ENCODE results near the gene TLL2. TPM values are rescaled to one million over a fixed set of nuclear protein-coding genes. Genes with fewer than 3 reads are reported as not detected.

The TLL2 gene
- total and polyA plus RNA-seq, 3 donors from 2014 or later, result 0.39 to 0.68 (median 0.67) TPM

GRCh38 chr10:96402417-96403305 is 111.1 kb downstream of the TLL2 start:
- no peaks in the 10 kb centered on the region for H3K9me3 ChIP-seq
- no peak overlapping the region for H3K4me3 ChIP-seq
- intact Hi-C loops (cut with DNase I; ENCODE audit: low total_unique reads), result no loop called here
- H3K4me1 ChIP-seq, result no peaks in the 10 kb centered on the region
- H3K36me3 ChIP-seq (ENCODE audit: low read depth, missing control alignments), result no peaks in the 10 kb centered on the region
- H3K27ac ChIP-seq, result no peak overlapping the region
- no peaks in the 10 kb centered on the region for H3K27me3 ChIP-seq
- WGBS, 2 donors, result 89% methylated on average over 14 to 16 of the region's 16 CpGs
- no peak for DNase-seq
- no peak for TF ChIP-seq POLR2A (IDR thresholded peaks at IDR 0.05)
- TF ChIP-seq, protein P1, sequence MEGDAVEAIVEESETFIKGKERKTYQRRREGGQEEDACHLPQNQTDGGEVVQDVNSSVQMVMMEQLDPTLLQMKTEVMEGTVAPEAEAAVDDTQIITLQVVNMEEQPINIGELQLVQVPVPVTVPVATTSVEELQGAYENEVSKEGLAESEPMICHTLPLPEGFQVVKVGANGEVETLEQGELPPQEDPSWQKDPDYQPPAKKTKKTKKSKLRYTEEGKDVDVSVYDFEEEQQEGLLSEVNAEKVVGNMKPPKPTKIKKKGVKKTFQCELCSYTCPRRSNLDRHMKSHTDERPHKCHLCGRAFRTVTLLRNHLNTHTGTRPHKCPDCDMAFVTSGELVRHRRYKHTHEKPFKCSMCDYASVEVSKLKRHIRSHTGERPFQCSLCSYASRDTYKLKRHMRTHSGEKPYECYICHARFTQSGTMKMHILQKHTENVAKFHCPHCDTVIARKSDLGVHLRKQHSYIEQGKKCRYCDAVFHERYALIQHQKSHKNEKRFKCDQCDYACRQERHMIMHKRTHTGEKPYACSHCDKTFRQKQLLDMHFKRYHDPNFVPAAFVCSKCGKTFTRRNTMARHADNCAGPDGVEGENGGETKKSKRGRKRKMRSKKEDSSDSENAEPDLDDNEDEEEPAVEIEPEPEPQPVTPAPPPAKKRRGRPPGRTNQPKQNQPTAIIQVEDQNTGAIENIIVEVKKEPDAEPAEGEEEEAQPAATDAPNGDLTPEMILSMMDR (IDR thresholded peaks at IDR 0.05), result no peak

DNA sequence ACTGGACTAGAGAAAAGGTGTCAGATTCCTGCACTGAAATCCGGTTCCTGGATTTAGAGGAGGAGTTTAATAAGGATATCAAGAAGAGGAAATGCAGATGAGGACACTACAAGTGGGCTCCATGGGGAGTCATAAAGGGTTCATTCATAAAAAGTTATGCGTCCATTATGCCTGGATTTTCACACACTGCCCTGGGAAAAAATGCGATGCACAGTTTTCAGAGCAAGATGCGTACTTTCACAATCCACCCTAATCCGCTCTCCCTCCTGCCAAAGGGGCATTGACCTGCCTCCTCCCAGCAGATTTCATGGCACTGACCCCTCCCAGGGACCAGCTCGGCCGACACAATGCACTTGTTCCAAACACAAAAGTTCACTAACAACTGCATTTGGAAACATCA is 112.7 kb downstream of the TLL2 start:
- TF ChIP-seq, protein P1 (IDR thresholded peaks at IDR 0.05), result no peak
- no peak for TF ChIP-seq POLR2A (IDR thresholded peaks at IDR 0.05)
- no peak overlapping the region for H3K27ac ChIP-seq
- H3K36me3 ChIP-seq (ENCODE audit: low read depth, missing control alignments), result no peaks in the 10 kb centered on the region
- 78 to 80% methylated on average over 7 of the region's 7 CpGs for WGBS, 2 donors
- no peak for DNase-seq
- H3K4me1 ChIP-seq, result no peaks in the 10 kb centered on the region
- intact Hi-C loops (cut with DNase I; ENCODE audit: low total_unique reads), result no loop called here
- H3K9me3 ChIP-seq, result no peaks in the 10 kb centered on the region
- no peaks in the 10 kb centered on the region for H3K27me3 ChIP-seq
- no peak overlapping the region for H3K4me3 ChIP-seq

DNA sequence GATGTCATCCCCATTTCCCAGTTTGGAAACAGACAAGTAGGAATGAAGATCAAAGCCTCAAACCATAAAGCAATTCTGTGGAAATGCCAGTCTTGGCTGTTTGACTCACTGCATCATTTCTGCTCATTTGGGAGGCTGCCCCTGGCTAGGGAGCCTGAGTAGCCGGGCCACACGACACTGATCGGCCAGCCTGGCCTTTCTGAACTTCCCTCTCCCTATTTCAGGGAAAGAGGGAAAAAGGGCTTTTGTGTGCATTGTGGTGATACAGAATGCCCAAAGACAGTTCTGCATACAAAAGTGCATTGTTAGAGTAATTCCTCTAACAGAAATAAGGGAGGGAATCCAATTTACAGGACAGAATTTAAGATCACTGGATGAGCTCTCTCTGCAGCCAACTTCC is 113.3 kb downstream of the TLL2 start:
- Histone ChIP-seq H3K27me3 (no peaks in the 10 kb centered on the region), H3K4me1 (no peaks in the 10 kb centered on the region), H3K4me3 (no peak overlapping the region), H3K27ac (no peak overlapping the region), H3K9me3 (no peaks in the 10 kb centered on the region), H3K36me3 (ENCODE audit: low read depth, missing control alignments) (no peaks in the 10 kb centered on the region)
- DNase-seq, result no peak
- 73 to 76% methylated on average over 3 of the region's 3 CpGs for WGBS, 2 donors
- intact Hi-C loops (cut with DNase I; ENCODE audit: low total_unique reads), result no loop called here
- TF ChIP-seq POLR2A (IDR thresholded peaks at IDR 0.05), result no peak
- TF ChIP-seq, protein P1 (IDR thresholded peaks at IDR 0.05), result no peak

GRCh38 chr10:96397902-96398301 is 115.8 kb downstream of the TLL2 start:
- Histone ChIP-seq H3K4me1 (no peaks in the 10 kb centered on the region), H3K27me3 (no peaks in the 10 kb centered on the region), H3K9me3 (no peaks in the 10 kb centered on the region), H3K4me3 (no peak overlapping the region), H3K27ac (no peak overlapping the region), H3K36me3 (ENCODE audit: low read depth, missing control alignments) (no peaks in the 10 kb centered on the region)
- intact Hi-C loops (cut with DNase I; ENCODE audit: low total_unique reads), result loop anchor here (10.0 kb wide), 1 partner anchor 117 kb away; the partner anchor contains the start of gene TLL2
- TF ChIP-seq, protein P1 (IDR thresholded peaks at IDR 0.05), result no peak
- WGBS, 2 donors, result 91 to 100% methylated on average over 1 of the region's 1 CpG
- no peak for DNase-seq
